ENCODE results near the gene CPSF4L. TPM values are rescaled to one million over a fixed set of nuclear protein-coding genes. Genes with fewer than 3 reads are reported as not detected.

CPSF4L gene
- total and polyA plus RNA-seq, 2 of the 13 experiments (the other 11 are each of a cell fraction or from before 2014, with no cell fraction given): 0.73 to 1.6 TPM

GRCh38 chr17:73293480-73293911 is 31.8 kb upstream of the CPSF4L start (continued):
- TF ChIP-seq NFYB (CRISPR knock-in tag; IDR thresholded peaks at IDR 0.05): no peak
- TF ChIP-seq ZNF790 (CRISPR knock-in tag; IDR thresholded peaks at IDR 0.05; ENCODE audit: borderline replicate concordance): no peak
- no peak for TF ChIP-seq ZNF468 (CRISPR knock-in tag; IDR thresholded peaks at IDR 0.05)
- TF ChIP-seq GATAD2A (CRISPR knock-in tag; IDR thresholded peaks at IDR 0.05): peak; percentile 18; the same call in 1 of the 2 replicates
- no peak for TF ChIP-seq IKZF5 (CRISPR knock-in tag; IDR thresholded peaks at IDR 0.05)

GRCh38 chr17:73293031-73293430 is 31.4 kb upstream of the CPSF4L start:
- DNase-seq (ENCODE audit: low spot score): no peak
- CTCF ChIA-PET (ENCODE audit: low intra/inter-chr PET ratio, low total read pairs): no interaction called here

More at GRCh38 chr17:73293031-73293430, 31.4 kb upstream of the CPSF4L start:
- Histone ChIP-seq H3K4me2 (ENCODE audit: low read depth, low read length) (no peak overlapping the region), H3K27me3 (ENCODE audit: control insufficient read depth in 1 of 2, insufficient read depth in 2 of 2, low read length in 2 of 2) (no peaks in the 10 kb centered on the region), H4K20me1 (ENCODE audit: insufficient read depth, low read length) (peaks cover 44% of the 10 kb centered on the region; the same call in 1 of the 2 replicates), H3K9me3 (ENCODE audit: low read length) (no peaks in the 10 kb centered on the region), H3K9ac (ENCODE audit: insufficient read depth, low read depth, low read length) (no peak overlapping the region), H3K4me1 (ENCODE audit: insufficient read depth, low read length) (peaks cover 92% of the 10 kb centered on the region), H3K79me2 (ENCODE audit: insufficient read depth, low read length) (peaks cover 71% of the 10 kb centered on the region), H3K27ac (ENCODE audit: extremely low read length, insufficient read depth, low read length) (no peak overlapping the region), H3K36me3 (replicated peaks in 1 of 2; ENCODE audit: control insufficient read depth in 1 of 2, insufficient read depth in 2 of 2, low read length in 2 of 2) (peaks cover 5 to 11% of the 10 kb centered on the region in 2 experiments; a peak in 2 of 5 replicates), H2AFZ (ENCODE audit: low read length) (no peak overlapping the region), H3K4me3 (replicated peaks in 1 of 3; ENCODE audit: insufficient read depth in 1 of 3, low read depth in 2 of 3, low read length in 3 of 3) (no peak overlapping the region)
- no TSS peak for BruUV-seq (replicated peaks)
- 96% methylated on average over 11 of the region's 11 CpGs for WGBS (ENCODE audit: low lambda C conversion rate)
- POLR2A ChIA-PET: interaction anchor here (7.9 kb wide), 1 partner anchor 16 kb away, joined by 77 read pairs; no protein-coding TSS in a partner anchor
- no peak for ATAC-seq
- in situ Hi-C loops (cut with HindIII; ENCODE audit: extremely low pct_ligation_motif_present, low pct_unique_long_range_greater_than_20kb) (loop anchor here (25.0 kb wide), 1 partner anchor 1144 kb away; the partner anchor contains the start of gene GPRC5C), intact Hi-C loops (cut with micrococcal nuclease; ENCODE audit: unreplicated experiment) (no loop called here)
- no peak for FAIRE-seq
- TF ChIP-seq MED8 (CRISPR knock-in tag; IDR thresholded peaks at IDR 0.05; ENCODE audit: insufficient replicate concordance) (peak; percentile 28), MTF1 (CRISPR knock-in tag; IDR thresholded peaks at IDR 0.05) (no peak)

Measured in HepG2 (cell line).